Activated CD8-positive, alpha-beta memory T cell treated with anti-CD3 and anti-CD28 coated beads for 48 hours (primary cell): ENCODE measurements around the gene NUAK2.
"Not testable (repeated sequence)": the region's sequence is repeated elsewhere in the genome, so short reads cannot be mapped to it uniquely, and the experiment has no call there.

Experiments
- DNase-seq, 3 experiments: peaks; one replicate each; pipeline ENCODE4 v3.0.0-alpha.2; 2020; ENCODE audit warnings: low read depth in 2 of 3, low spot score in 2 of 3

The NUAK2 gene

GRCh38 chr1:205298191-205298994, 23.2 kb downstream of the NUAK2 start:
- DNase-seq = no peak

- not testable (repeated sequence) for DNase-seq
Observed at GRCh38 chr1:205297546-205298177, 23.9 kb downstream of the NUAK2 start.

GRCh38 chr1:205296154-205296553, 25.4 kb downstream of the NUAK2 start:
- no peak for DNase-seq

- DNase-seq = no peak
Observed at GRCh38 chr1:205294934-205295333, 26.6 kb downstream of the NUAK2 start.

GRCh38 chr1:205294175-205294917, 27.2 kb downstream of the NUAK2 start:
- no peak for DNase-seq

GRCh38 chr1:205293350-205294074, 28.0 kb downstream of the NUAK2 start:
- DNase-seq = no peak

GRCh38 chr1:205291596-205291995, 29.9 kb downstream of the NUAK2 start:
- DNase-seq = no peak

- peak in 2 of 3 experiments; percentile 49 to 67 for DNase-seq
Observed at GRCh38 chr1:205287767-205288559, 33.6 kb downstream of the NUAK2 start.

- DNase-seq = no peak
Observed at GRCh38 chr1:205287076-205287475, 34.5 kb downstream of the NUAK2 start.

GRCh38 chr1:205286335-205286950, 35.1 kb downstream of the NUAK2 start:
- peak; percentile 65 to 72 (median 65) for DNase-seq

GRCh38 chr1:205285381-205286101, 36.0 kb downstream of the NUAK2 start:
- DNase-seq = no peak

GRCh38 chr1:205284420-205285144, 37.0 kb downstream of the NUAK2 start:
- DNase-seq = peak in 2 of 3 experiments; percentile 58 to 67

- DNase-seq = no peak
Observed at GRCh38 chr1:205283270-205284147, 38.0 kb downstream of the NUAK2 start.

- not testable (repeated sequence) for DNase-seq
Observed at GRCh38 chr1:205280666-205281395, 40.7 kb downstream of the NUAK2 start.

- no peak for DNase-seq
Observed at GRCh38 chr1:205279986-205280385, 41.6 kb downstream of the NUAK2 start.

GRCh38 chr1:205276689-205277065, 44.9 kb downstream of the NUAK2 start:
- DNase-seq = no peak
